Osteocyte (in vitro differentiated cells): ENCODE data around the gene APBB2. TPM values are rescaled to one million over a fixed set of nuclear protein-coding genes. Genes with fewer than 3 reads are reported as not detected.
"Not testable (repeated sequence)": the region's sequence is repeated elsewhere in the genome, so short reads cannot be mapped to it uniquely, and the experiment has no call there.

Source experiments
- DNase-seq: peaks from one replicate; pipeline ENCODE4 v3.0.0; 2021; ENCODE audit warnings: mixed read lengths; ENCODE audit not compliant: unreplicated experiment; ENCODE audit errors: extremely low spot score
- H3K27ac Mint-ChIP-seq: one replicate; pipeline ENCODE4 v1.8.0; 2021; ENCODE audit warnings: mild to moderate bottlenecking, mixed read lengths; ENCODE audit not compliant: unreplicated experiment
- H3K27me3 Mint-ChIP-seq: one replicate; pipeline ENCODE4 v1.8.0; 2021; ENCODE audit warnings: mixed read lengths; ENCODE audit not compliant: unreplicated experiment
- H3K36me3 Mint-ChIP-seq: one replicate; pipeline ENCODE4 v1.8.0; 2021; ENCODE audit warnings: mixed read lengths; ENCODE audit not compliant: unreplicated experiment
- H3K4me1 Mint-ChIP-seq: one replicate; pipeline ENCODE4 v1.8.0; 2021; ENCODE audit warnings: mixed read lengths; ENCODE audit not compliant: unreplicated experiment
- H3K4me3 Mint-ChIP-seq: one replicate; pipeline ENCODE4 v1.8.0; 2021; ENCODE audit warnings: mild to moderate bottlenecking, moderate library complexity, mixed read lengths; ENCODE audit not compliant: unreplicated experiment
- H3K9me3 Mint-ChIP-seq: one replicate; pipeline ENCODE4 v1.8.0; 2021; ENCODE audit warnings: mixed read lengths; ENCODE audit not compliant: unreplicated experiment
- CTCF ChIP-seq: fragments of 200-600 bp; sonication (generic); IDR thresholded peaks from 2 replicates; pipeline ENCODE4 v1.5.0; 2021; ENCODE audit warnings: antibody characterized with exemption, mild to moderate bottlenecking, moderate library complexity
- total RNA-seq: library from RNA; stranded (reverse); gene quantifications from 2 replicates; pipeline ENCODE4 v1.2.1, GENCODE V29; 2021

APBB2 gene
- total RNA-seq, 1 donor from 2014 or later: 56.2 TPM

- no peaks in the 10 kb centered on the region for H3K27me3 Mint-ChIP-seq
- H3K36me3 Mint-ChIP-seq: peaks cover 2% of the 10 kb centered on the region
- no peak for DNase-seq
- no peak overlapping the region for H3K4me3 Mint-ChIP-seq
- peaks cover 40% of the 10 kb centered on the region for H3K4me1 Mint-ChIP-seq
- no peak for TF ChIP-seq CTCF
- H3K9me3 Mint-ChIP-seq: no peaks in the 10 kb centered on the region
- H3K27ac Mint-ChIP-seq: no peak overlapping the region
Observed at GRCh38 chr4:41150401-41150800, 63.9 kb downstream of the APBB2 start.

- H3K9me3 Mint-ChIP-seq, DNase-seq, H3K36me3 Mint-ChIP-seq, H3K27me3 Mint-ChIP-seq, H3K4me3 Mint-ChIP-seq, H3K27ac Mint-ChIP-seq: not testable (repeated sequence)
- H3K4me1 Mint-ChIP-seq: peaks cover 40% of the 10 kb centered on the region
Observed at GRCh38 chr4:41149568-41149967, 64.8 kb downstream of the APBB2 start.

- peaks cover 42% of the 10 kb centered on the region for H3K4me1 Mint-ChIP-seq
- no peak overlapping the region for H3K27ac Mint-ChIP-seq
- H3K4me3 Mint-ChIP-seq: no peak overlapping the region
- TF ChIP-seq CTCF: no peak
- H3K36me3 Mint-ChIP-seq: peaks cover 2% of the 10 kb centered on the region
- no peak for DNase-seq
- no peaks in the 10 kb centered on the region for H3K27me3 Mint-ChIP-seq
- H3K9me3 Mint-ChIP-seq: no peaks in the 10 kb centered on the region
Observed at GRCh38 chr4:41148931-41149330, 65.4 kb downstream of the APBB2 start.

- H3K9me3 Mint-ChIP-seq: no peaks in the 10 kb centered on the region
- H3K4me1 Mint-ChIP-seq: peaks cover 48% of the 10 kb centered on the region
- H3K27ac Mint-ChIP-seq: no peak overlapping the region
Observed at GRCh38 chr4:41148292-41148691, 66.0 kb downstream of the APBB2 start.

GRCh38 chr4:41147570-41147969, 66.8 kb downstream of the APBB2 start:
- H3K27me3 Mint-ChIP-seq, H3K36me3 Mint-ChIP-seq, H3K4me3 Mint-ChIP-seq, H3K27ac Mint-ChIP-seq, H3K9me3 Mint-ChIP-seq, DNase-seq: not testable (repeated sequence)
- H3K4me1 Mint-ChIP-seq: peaks cover 55% of the 10 kb centered on the region

More at GRCh38 chr4:41148292-41148691, 66.0 kb downstream of the APBB2 start:
- no peak for TF ChIP-seq CTCF
- no peak for DNase-seq
- Mint-ChIP-seq H3K36me3 (peaks cover 2% of the 10 kb centered on the region), H3K4me3 (no peak overlapping the region), H3K27me3 (no peaks in the 10 kb centered on the region)

GRCh38 chr4:41146716-41147506, 67.4 kb downstream of the APBB2 start:
- no peaks in the 10 kb centered on the region for H3K27me3 Mint-ChIP-seq
- peaks cover 62% of the 10 kb centered on the region for H3K4me1 Mint-ChIP-seq
- peak overlapping the region; percentile 48 for H3K27ac Mint-ChIP-seq
- H3K4me3 Mint-ChIP-seq: no peak overlapping the region
- DNase-seq: no peak
- TF ChIP-seq CTCF: no peak
- H3K9me3 Mint-ChIP-seq: no peaks in the 10 kb centered on the region
- H3K36me3 Mint-ChIP-seq: peaks cover 1% of the 10 kb centered on the region
